ENCODE results near the gene POFUT2.

- TF ChIP-seq CTCF (IDR thresholded peaks at IDR 0.05 in 4 of 5, conservative IDR thresholded peaks at IDR 0.05 in 1 of 5) (no peak), POLR2A (IDR thresholded peaks at IDR 0.05) (no peak)
Observed at GRCh38 chr21:45234965-45235364, 52.7 kb downstream of the POFUT2 start.

All from gastrocnemius medialis (tissue), 4 donors.